COLO668 (cell line): ENCODE measurements around the gene DOK1.
"Not testable (repeated sequence)": the region's sequence is repeated elsewhere in the genome, so short reads cannot be mapped to it uniquely, and the experiment has no call there.

Experiments
- DNase-seq: peaks from one replicate; lab custom pipeline; 2025; ENCODE audit not compliant: unreplicated experiment; lab: John Stamatoyannopoulos, UW

The DOK1 gene

GRCh38 chr2:74548285-74548899 lies 6.1 kb upstream of the DOK1 start:
- DNase-seq = peak; percentile 39

- DNase-seq = peak; percentile 86
Observed at GRCh38 chr2:74548900-74549826, 5.4 kb upstream of the DOK1 start.

- no peak for DNase-seq
Observed at GRCh38 chr2:74550231-74550630, 4.3 kb upstream of the DOK1 start.

- DNase-seq = no peak
Observed at GRCh38 chr2:74551530-74551929, 3.0 kb upstream of the DOK1 start.

GRCh38 chr2:74551942-74552913 lies 2.3 kb upstream of the DOK1 start:
- no peak for DNase-seq

GRCh38 chr2:74552914-74553811 lies 1.4 kb upstream of the DOK1 start:
- DNase-seq = peak; percentile 45

- DNase-seq = peak; percentile 70
Observed at GRCh38 chr2:74554820-74555531, 456 bp downstream of the DOK1 start.

GRCh38 chr2:74555610-74556103 lies 1.1 kb downstream of the DOK1 start:
- no peak for DNase-seq

- no peak for DNase-seq
Observed at GRCh38 chr2:74556159-74556558, 1.6 kb downstream of the DOK1 start.

GRCh38 chr2:74556831-74557370 lies 2.4 kb downstream of the DOK1 start:
- DNase-seq = no peak

- no peak for DNase-seq
Observed at GRCh38 chr2:74558284-74559230, 4.0 kb downstream of the DOK1 start.

- DNase-seq = no peak
Observed at GRCh38 chr2:74559912-74560311, 5.4 kb downstream of the DOK1 start.

GRCh38 chr2:74560591-74560990 lies 6.1 kb downstream of the DOK1 start:
- no peak for DNase-seq

GRCh38 chr2:74561022-74561421 lies 6.5 kb downstream of the DOK1 start:
- DNase-seq = not testable (repeated sequence)

GRCh38 chr2:74562126-74562775 lies 7.7 kb downstream of the DOK1 start:
- DNase-seq = no peak

GRCh38 chr2:74564222-74564621 lies 9.7 kb downstream of the DOK1 start:
- no peak for DNase-seq

GRCh38 chr2:74566076-74566753 lies 11.7 kb downstream of the DOK1 start:
- DNase-seq = no peak
